ENCODE measurements around the gene CNOT4. TPM values are rescaled to one million over a fixed set of nuclear protein-coding genes. Genes with fewer than 3 reads are reported as not detected.
"Not testable (repeated sequence)": the region's sequence is repeated elsewhere in the genome, so short reads cannot be mapped to it uniquely, and the experiment has no call there.

CNOT4 gene
- total RNA-seq, 1 donor from 2014 or later = 3.9 TPM

GRCh38 chr7:135445690-135446089 is 64.2 kb downstream of the CNOT4 start:
- TF ChIP-seq CTCF (IDR thresholded peaks at IDR 0.05; ENCODE audit: insufficient read depth, low read length, severe bottlenecking) = no peak
- H3K4me3 ChIP-seq (ENCODE audit: low read depth, low read length) = no peak overlapping the region
- no peak for DNase-seq (ENCODE audit: low read depth)
- no peak for FAIRE-seq
- no peaks in the 10 kb centered on the region for H3K36me3 ChIP-seq (ENCODE audit: control insufficient read depth, insufficient read depth, low read length)
- no peaks in the 10 kb centered on the region for H3K27me3 ChIP-seq (ENCODE audit: control insufficient read depth, insufficient read depth, low read length)

DNA sequence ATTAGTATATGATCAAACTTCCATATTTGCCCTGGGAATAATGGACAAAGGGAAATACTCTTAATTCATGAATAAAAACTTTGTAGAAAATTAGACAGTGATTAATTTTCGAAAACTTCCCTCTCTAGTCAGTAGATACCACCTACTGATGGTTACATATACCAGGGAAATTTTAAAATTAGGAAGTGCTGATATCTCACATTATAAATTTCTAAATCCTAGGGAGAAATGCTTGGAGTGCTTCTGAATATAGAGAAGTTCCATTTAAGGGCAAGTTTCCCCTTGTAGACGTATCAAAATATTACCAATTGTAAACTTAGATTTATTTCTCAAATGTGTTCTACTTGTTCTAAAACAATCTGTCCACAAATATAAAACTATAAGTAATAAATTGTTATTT is 64.6 kb downstream of the CNOT4 start:
- H3K4me3 ChIP-seq (ENCODE audit: low read depth, low read length); H3K36me3 ChIP-seq (ENCODE audit: control insufficient read depth, insufficient read depth, low read length); H3K27me3 ChIP-seq (ENCODE audit: control insufficient read depth, insufficient read depth, low read length); FAIRE-seq; DNase-seq (ENCODE audit: low read depth): not testable (repeated sequence)

GRCh38 chr7:135441791-135442190 is 68.1 kb downstream of the CNOT4 start:
- DNase-seq (ENCODE audit: low read depth) (peak; percentile 55), FAIRE-seq (no peak)
- H3K4me3 ChIP-seq (ENCODE audit: low read depth, low read length) = no peak overlapping the region
- H3K36me3 ChIP-seq (ENCODE audit: control insufficient read depth, insufficient read depth, low read length) = peaks cover 3% of the 10 kb centered on the region
- no peaks in the 10 kb centered on the region for H3K27me3 ChIP-seq (ENCODE audit: control insufficient read depth, insufficient read depth, low read length)
- no peak for TF ChIP-seq CTCF (IDR thresholded peaks at IDR 0.05; ENCODE audit: insufficient read depth, low read length, severe bottlenecking)

DNA sequence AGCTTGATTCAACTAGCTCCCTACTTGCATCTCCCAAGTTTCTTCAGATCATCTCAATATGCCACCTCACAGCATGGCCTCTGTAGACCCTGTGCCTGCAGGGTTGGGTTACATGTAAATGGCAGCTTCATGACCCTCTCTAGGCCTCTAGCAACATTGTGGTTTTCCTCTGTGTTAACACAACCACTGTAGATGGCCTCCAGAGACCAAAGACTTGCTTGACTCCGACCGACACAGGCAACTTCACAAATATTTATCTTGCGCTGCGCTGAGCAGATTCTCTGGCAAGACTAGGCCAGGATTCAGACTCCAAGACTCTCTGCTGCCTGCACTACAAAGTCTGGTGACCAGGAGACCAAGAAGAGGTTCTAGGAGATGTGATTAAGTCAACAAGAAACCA is 75.9 kb downstream of the CNOT4 start:
- TF ChIP-seq CTCF (IDR thresholded peaks at IDR 0.05; ENCODE audit: insufficient read depth, low read length, severe bottlenecking) = no peak
- H3K27me3 ChIP-seq (ENCODE audit: control insufficient read depth, insufficient read depth, low read length) = no peaks in the 10 kb centered on the region
- DNase-seq (ENCODE audit: low read depth) (no peak), FAIRE-seq (no peak)
- H3K36me3 ChIP-seq (ENCODE audit: control insufficient read depth, insufficient read depth, low read length) = peaks cover 3% of the 10 kb centered on the region
- H3K4me3 ChIP-seq (ENCODE audit: low read depth, low read length) = no peak overlapping the region

GRCh38 chr7:135430626-135431025 is 79.3 kb downstream of the CNOT4 start:
- no peak for DNase-seq (ENCODE audit: low read depth)
- Histone ChIP-seq H3K4me3 (ENCODE audit: low read depth, low read length) (no peak overlapping the region), H3K27me3 (ENCODE audit: control insufficient read depth, insufficient read depth, low read length) (no peaks in the 10 kb centered on the region), H3K36me3 (ENCODE audit: control insufficient read depth, insufficient read depth, low read length) (no peaks in the 10 kb centered on the region)
- FAIRE-seq = no peak
- no peak for TF ChIP-seq CTCF (IDR thresholded peaks at IDR 0.05; ENCODE audit: insufficient read depth, low read length, severe bottlenecking)

GRCh38 chr7:135428879-135429278 is 81.0 kb downstream of the CNOT4 start:
- Histone ChIP-seq H3K36me3 (ENCODE audit: control insufficient read depth, insufficient read depth, low read length) (no peaks in the 10 kb centered on the region), H3K27me3 (ENCODE audit: control insufficient read depth, insufficient read depth, low read length) (no peaks in the 10 kb centered on the region), H3K4me3 (ENCODE audit: low read depth, low read length) (no peak overlapping the region)
- DNase-seq (ENCODE audit: low read depth) (no peak), FAIRE-seq (no peak)
- TF ChIP-seq CTCF (IDR thresholded peaks at IDR 0.05; ENCODE audit: insufficient read depth, low read length, severe bottlenecking) = no peak

All from bronchial epithelial cell (primary cell).